PC-9 (cell line): Measurements from ENCODE around the gene PLTP.

Experiments
- EZH2 ChIP-seq: fragments of 200-600 bp; sonication (generic); IDR thresholded peaks from 2 replicates; pipeline ENCODE4 v1.8.0; 2017; ENCODE audit warnings: antibody characterized with exemption, low read depth
- TF ChIP-seq, protein P1 (sequence below): fragments of 200-600 bp; sonication (generic); conservative IDR thresholded peaks from 2 replicates; pipeline ENCODE4 v1.6.1; 2017; ENCODE audit warnings: mixed run types, antibody characterized with exemption, mild to moderate bottlenecking, moderate library complexity

GRCh38 chr20:45863543-45864470, 48.1 kb downstream of the PLTP start:
- TF ChIP-seq, protein P1, sequence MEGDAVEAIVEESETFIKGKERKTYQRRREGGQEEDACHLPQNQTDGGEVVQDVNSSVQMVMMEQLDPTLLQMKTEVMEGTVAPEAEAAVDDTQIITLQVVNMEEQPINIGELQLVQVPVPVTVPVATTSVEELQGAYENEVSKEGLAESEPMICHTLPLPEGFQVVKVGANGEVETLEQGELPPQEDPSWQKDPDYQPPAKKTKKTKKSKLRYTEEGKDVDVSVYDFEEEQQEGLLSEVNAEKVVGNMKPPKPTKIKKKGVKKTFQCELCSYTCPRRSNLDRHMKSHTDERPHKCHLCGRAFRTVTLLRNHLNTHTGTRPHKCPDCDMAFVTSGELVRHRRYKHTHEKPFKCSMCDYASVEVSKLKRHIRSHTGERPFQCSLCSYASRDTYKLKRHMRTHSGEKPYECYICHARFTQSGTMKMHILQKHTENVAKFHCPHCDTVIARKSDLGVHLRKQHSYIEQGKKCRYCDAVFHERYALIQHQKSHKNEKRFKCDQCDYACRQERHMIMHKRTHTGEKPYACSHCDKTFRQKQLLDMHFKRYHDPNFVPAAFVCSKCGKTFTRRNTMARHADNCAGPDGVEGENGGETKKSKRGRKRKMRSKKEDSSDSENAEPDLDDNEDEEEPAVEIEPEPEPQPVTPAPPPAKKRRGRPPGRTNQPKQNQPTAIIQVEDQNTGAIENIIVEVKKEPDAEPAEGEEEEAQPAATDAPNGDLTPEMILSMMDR = no peak
- TF ChIP-seq EZH2 = no peak
